ENCODE data around the gene SP3. TPM values are rescaled to one million over a fixed set of nuclear protein-coding genes. Genes with fewer than 3 reads are reported as not detected.
A peak's percentile ranks its signal among the peaks of the same experiment; 100 is the strongest.

The SP3 gene
- polyA plus RNA-seq, 3 donors, result 44.8 to 66.2 (median 54.2) TPM

- H3K79me2 ChIP-seq (ENCODE audit: insufficient read depth, low read length), result peaks cover 100% of the 10 kb centered on the region
- intact Hi-C loops (cut with micrococcal nuclease), result no loop called here
- H3K27ac ChIP-seq (ENCODE audit: low read depth in 1 of 2, low read length in 2 of 2), result peak overlapping the region in 1 of 2 donors; percentile 92
- TF ChIP-seq, protein P1, sequence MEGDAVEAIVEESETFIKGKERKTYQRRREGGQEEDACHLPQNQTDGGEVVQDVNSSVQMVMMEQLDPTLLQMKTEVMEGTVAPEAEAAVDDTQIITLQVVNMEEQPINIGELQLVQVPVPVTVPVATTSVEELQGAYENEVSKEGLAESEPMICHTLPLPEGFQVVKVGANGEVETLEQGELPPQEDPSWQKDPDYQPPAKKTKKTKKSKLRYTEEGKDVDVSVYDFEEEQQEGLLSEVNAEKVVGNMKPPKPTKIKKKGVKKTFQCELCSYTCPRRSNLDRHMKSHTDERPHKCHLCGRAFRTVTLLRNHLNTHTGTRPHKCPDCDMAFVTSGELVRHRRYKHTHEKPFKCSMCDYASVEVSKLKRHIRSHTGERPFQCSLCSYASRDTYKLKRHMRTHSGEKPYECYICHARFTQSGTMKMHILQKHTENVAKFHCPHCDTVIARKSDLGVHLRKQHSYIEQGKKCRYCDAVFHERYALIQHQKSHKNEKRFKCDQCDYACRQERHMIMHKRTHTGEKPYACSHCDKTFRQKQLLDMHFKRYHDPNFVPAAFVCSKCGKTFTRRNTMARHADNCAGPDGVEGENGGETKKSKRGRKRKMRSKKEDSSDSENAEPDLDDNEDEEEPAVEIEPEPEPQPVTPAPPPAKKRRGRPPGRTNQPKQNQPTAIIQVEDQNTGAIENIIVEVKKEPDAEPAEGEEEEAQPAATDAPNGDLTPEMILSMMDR (IDR thresholded peaks at IDR 0.05), result no peak
- H3K9me3 ChIP-seq (replicated peaks in 1 of 2; ENCODE audit: control insufficient read depth in 1 of 2, insufficient read depth in 1 of 2, low read length in 2 of 2), result no peaks in the 10 kb centered on the region
- peaks cover 23 to 43% of the 10 kb centered on the region in 2 donors for H3K36me3 Mint-ChIP-seq
- H3K27me3 ChIP-seq (ENCODE audit: control insufficient read depth in 2 of 2, insufficient read depth in 2 of 2, low read length in 2 of 2), result no peaks in the 10 kb centered on the region
- H3K9me3 Mint-ChIP-seq, result no peaks in the 10 kb centered on the region
- H3K4me1 Mint-ChIP-seq, result peaks cover 85% of the 10 kb centered on the region
- no peak overlapping the region for H3K4me3 Mint-ChIP-seq
- no peak overlapping the region for H3K4me3 ChIP-seq (replicated peaks in 1 of 3; ENCODE audit: low read depth in 2 of 3, low read length in 3 of 3)
- no CpG with 5 or more reads among the region's 3 CpGs for WGBS (ENCODE audit: insufficient coverage)
- H4K20me1 ChIP-seq (ENCODE audit: insufficient read depth, low read length), result peaks cover 97% of the 10 kb centered on the region
- H3K27ac Mint-ChIP-seq, result peak overlapping the region in 3 of 7 donors; percentile 43 to 85 (median 80)
- no peaks in the 10 kb centered on the region for H3K27me3 Mint-ChIP-seq (ENCODE audit: low read depth in 3 of 3)
- peaks cover 0 to 28% of the 10 kb centered on the region in 2 donors for H3K36me3 ChIP-seq (replicated peaks in 1 of 2; ENCODE audit: control insufficient read depth in 1 of 2, insufficient read depth in 2 of 2, low read length in 2 of 2)
- no peak for DNase-seq
- no peak overlapping the region for H3K4me2 ChIP-seq (replicated peaks; ENCODE audit: extremely low read depth, low read length, poor library complexity, severe bottlenecking)
- no peak overlapping the region for H2AFZ ChIP-seq (ENCODE audit: insufficient read depth, low read depth, low read length, poor library complexity, severe bottlenecking)
- H3K4me1 ChIP-seq (ENCODE audit: control insufficient read depth in 1 of 2, insufficient read depth in 2 of 2, low read length in 2 of 2), result peaks cover 53 to 61% of the 10 kb centered on the region in 2 donors
- H3K9ac ChIP-seq (ENCODE audit: insufficient read depth, low read length, poor library complexity, severe bottlenecking), result no peak overlapping the region
Observed at GRCh38 chr2:173943738-173944137, 21.4 kb downstream of the SP3 start.

DNA sequence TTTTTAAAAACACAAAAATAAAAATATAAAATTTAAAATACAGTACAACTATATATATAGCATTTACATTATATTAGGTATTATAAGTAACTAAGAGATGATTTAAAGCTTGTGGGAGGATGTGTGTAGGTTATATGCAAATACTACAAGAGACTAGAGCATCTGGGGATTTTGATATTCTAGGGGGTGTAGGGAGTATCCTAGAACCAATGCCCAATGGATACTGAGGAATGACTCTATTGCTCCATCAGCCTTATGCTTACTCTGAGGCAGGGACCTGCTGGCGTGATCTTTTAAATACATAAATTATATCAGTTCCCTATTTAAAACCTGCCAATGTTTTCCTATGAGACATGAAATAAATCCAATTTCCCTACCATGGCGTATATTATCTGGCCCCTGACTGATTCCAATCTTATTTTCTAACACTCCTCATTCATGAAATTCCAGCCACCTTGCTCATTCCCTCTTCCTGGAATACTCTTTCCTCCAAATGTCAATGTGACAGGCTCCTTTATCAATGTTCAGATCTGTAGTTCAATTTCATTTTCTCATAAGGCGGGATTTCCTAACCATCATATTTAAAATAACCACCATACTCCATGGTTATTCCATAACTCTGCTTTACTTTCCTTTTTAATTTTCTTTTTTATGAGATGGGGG, 22.2 kb downstream of the SP3 start:
- H2AFZ ChIP-seq (ENCODE audit: insufficient read depth, low read depth, low read length, poor library complexity, severe bottlenecking), result no peak overlapping the region
- no peaks in the 10 kb centered on the region for H3K27me3 ChIP-seq (ENCODE audit: control insufficient read depth in 2 of 2, insufficient read depth in 2 of 2, low read length in 2 of 2)
- peaks cover 0 to 27% of the 10 kb centered on the region in 2 donors for H3K36me3 ChIP-seq (replicated peaks in 1 of 2; ENCODE audit: control insufficient read depth in 1 of 2, insufficient read depth in 2 of 2, low read length in 2 of 2)
- H3K27ac ChIP-seq (ENCODE audit: low read depth in 1 of 2, low read length in 2 of 2), result peak overlapping the region in 1 of 2 donors; percentile 92
- Mint-ChIP-seq H3K4me3 (peak overlapping the region in 1 of 2 donors; percentile 12), H3K27ac (peak overlapping the region; percentile 43 to 88 (median 80)), H3K9me3 (no peaks in the 10 kb centered on the region), H3K27me3 (ENCODE audit: low read depth in 3 of 3) (no peaks in the 10 kb centered on the region), H3K4me1 (peaks cover 86% of the 10 kb centered on the region), H3K36me3 (peaks cover 23 to 47% of the 10 kb centered on the region in 2 donors)
- TF ChIP-seq, protein P1 (IDR thresholded peaks at IDR 0.05), result no peak
- no peak overlapping the region for H3K4me3 ChIP-seq (replicated peaks in 1 of 3; ENCODE audit: low read depth in 2 of 3, low read length in 3 of 3)
- intact Hi-C loops (cut with micrococcal nuclease), result no loop called here
- WGBS (ENCODE audit: insufficient coverage), result 62% methylated on average over 2 of the region's 3 CpGs
- H3K4me2 ChIP-seq (replicated peaks; ENCODE audit: extremely low read depth, low read length, poor library complexity, severe bottlenecking), result peak overlapping the region; percentile 43
- H3K79me2 ChIP-seq (ENCODE audit: insufficient read depth, low read length), result peaks cover 100% of the 10 kb centered on the region
- H3K9me3 ChIP-seq (replicated peaks in 1 of 2; ENCODE audit: control insufficient read depth in 1 of 2, insufficient read depth in 1 of 2, low read length in 2 of 2), result no peaks in the 10 kb centered on the region
- H3K4me1 ChIP-seq (ENCODE audit: control insufficient read depth in 1 of 2, insufficient read depth in 2 of 2, low read length in 2 of 2), result peaks cover 55 to 57% of the 10 kb centered on the region in 2 donors
- no peak overlapping the region for H3K9ac ChIP-seq (ENCODE audit: insufficient read depth, low read length, poor library complexity, severe bottlenecking)
- peaks cover 97% of the 10 kb centered on the region for H4K20me1 ChIP-seq (ENCODE audit: insufficient read depth, low read length)
- no peak for DNase-seq

Measured in CD14-positive monocyte (primary cell).